ENCODE results near the gene DAP.

The DAP gene

GRCh38 chr5:10688651-10689171 is 72.3 kb downstream of the DAP start:
- DNase-seq, result no peak

- DNase-seq, result no peak
These were observed 74.1 kb downstream of the DAP start for GRCh38 chr5:10686890-10687289.

GRCh38 chr5:10685115-10685521 is 75.9 kb downstream of the DAP start:
- DNase-seq, result no peak

GRCh38 chr5:10684303-10685086 is 76.5 kb downstream of the DAP start:
- no peak for DNase-seq

GRCh38 chr5:10682801-10683525 is 78.1 kb downstream of the DAP start:
- no peak for DNase-seq

DNA sequence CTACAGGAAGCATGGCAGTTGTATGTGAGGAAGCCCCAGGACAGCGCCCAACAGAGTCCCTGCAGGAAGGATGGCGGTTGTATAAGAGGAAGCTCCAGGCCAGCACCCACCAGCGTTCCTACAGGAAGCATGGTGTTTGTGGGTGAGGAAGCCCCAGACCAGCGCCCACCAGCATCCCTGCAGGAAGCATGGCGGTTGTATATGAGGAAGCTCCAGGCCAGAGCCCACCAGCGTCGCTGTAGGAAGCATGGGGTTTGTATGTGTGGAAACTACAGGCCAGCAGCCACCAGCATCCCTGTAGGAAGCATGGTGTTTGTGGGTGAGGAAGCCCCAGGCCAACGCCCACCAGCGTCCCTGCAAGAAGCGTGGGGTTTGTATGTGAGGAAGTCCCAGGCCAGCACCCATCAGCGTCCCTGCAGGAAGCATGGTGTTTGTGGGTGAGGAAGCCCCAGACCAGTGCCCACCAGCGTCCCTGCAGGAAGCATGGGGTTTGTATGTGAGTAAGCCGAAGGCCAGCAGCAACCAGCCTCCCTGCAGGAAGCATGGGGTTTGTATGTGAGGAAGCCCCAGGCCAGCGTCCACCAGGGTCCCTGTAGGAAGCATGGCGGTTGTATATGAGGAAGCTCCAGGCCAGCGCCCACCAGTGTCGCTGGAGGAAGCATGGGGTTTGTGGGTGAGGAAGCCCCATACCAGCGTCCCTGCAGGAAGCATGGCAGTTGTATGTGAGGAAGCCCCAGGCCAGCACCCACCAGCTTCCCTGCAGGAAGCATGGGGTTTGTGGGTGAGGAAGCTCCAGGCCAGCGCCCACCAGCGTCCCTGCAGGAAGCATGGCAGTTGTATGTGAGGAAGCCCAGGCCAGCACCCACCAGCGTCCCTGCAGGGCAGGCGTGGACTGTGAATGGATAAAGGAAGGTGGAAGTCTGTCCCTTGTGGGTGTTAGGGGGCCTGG is 79.0 kb downstream of the DAP start:
- DNase-seq, result no peak

GRCh38 chr5:10680876-10681481 is 80.1 kb downstream of the DAP start:
- DNase-seq, result no peak

GRCh38 chr5:10679336-10679988 is 81.6 kb downstream of the DAP start:
- no peak for DNase-seq

DNA sequence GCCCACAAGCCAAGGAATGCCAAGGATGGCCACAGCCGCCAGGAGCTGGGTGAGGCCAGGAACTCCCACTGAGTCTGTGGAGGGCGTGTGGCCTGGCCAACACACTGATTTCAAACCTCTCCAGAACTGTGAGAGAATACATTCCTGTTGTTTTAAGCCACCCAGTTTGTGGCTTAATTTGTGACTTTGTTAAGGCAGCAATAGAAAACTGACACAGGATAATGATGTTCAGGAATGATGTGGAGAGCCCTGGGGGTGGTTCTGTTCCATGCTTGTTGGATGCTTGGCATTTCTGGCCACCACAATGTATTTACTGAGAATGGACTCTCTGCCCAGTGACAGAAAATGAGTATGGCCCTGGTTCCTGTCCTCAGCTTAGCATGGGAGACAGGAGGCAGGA is 82.8 kb downstream of the DAP start:
- DNase-seq, result no peak

GRCh38 chr5:10677533-10677932 is 83.5 kb downstream of the DAP start:
- no peak for DNase-seq

- DNase-seq, result no peak
These were observed 84.1 kb downstream of the DAP start for GRCh38 chr5:10676946-10677345.

DNA sequence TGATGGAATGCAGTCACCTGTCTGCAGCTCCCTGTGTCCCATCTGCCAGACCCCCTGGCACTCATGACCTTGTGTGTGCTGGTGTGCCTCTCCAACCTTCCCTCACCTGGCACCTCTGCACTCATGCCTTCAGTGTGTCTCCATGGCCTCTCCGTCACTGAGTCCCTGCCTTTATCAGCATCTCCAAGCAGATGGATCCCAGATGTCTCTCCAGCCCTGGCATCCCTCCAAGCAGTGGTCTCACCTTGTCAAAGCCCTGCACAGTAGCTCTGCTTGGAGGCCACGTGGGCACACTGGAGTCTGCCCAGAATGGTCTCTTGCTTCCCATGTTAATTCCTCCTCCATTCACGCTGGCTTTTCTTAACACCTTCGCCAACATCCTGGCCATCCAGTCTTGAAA is 84.8 kb downstream of the DAP start:
- no peak for DNase-seq

- DNase-seq, result no peak
These were observed 85.8 kb downstream of the DAP start for GRCh38 chr5:10675177-10675700.

GRCh38 chr5:10674582-10674981 is 86.5 kb downstream of the DAP start:
- no peak for DNase-seq

- no peak for DNase-seq
These were observed 86.9 kb downstream of the DAP start for GRCh38 chr5:10674096-10674495.

- DNase-seq, result no peak
These were observed 87.6 kb downstream of the DAP start for GRCh38 chr5:10673407-10673806.

DNA sequence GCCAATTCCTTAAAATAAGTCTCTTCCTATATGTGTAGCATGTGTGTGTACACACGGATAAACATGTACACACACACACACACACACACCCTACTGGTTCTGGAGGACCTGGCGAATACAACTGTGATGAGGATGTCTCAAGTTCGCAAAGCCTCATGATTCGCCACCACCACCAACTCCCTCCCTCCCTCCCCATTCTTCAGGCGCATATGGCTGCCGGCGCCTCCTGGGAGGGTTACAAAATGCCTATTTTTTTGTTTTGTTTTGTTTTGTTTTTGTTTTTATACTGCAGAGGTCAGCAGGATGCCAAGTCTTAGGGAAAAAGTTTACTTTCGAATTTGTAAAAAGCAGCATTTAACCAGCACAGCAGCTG is 88.0 kb downstream of the DAP start:
- no peak for DNase-seq

GRCh38 chr5:10672146-10673016 is 88.7 kb downstream of the DAP start:
- DNase-seq, result no peak

DNA sequence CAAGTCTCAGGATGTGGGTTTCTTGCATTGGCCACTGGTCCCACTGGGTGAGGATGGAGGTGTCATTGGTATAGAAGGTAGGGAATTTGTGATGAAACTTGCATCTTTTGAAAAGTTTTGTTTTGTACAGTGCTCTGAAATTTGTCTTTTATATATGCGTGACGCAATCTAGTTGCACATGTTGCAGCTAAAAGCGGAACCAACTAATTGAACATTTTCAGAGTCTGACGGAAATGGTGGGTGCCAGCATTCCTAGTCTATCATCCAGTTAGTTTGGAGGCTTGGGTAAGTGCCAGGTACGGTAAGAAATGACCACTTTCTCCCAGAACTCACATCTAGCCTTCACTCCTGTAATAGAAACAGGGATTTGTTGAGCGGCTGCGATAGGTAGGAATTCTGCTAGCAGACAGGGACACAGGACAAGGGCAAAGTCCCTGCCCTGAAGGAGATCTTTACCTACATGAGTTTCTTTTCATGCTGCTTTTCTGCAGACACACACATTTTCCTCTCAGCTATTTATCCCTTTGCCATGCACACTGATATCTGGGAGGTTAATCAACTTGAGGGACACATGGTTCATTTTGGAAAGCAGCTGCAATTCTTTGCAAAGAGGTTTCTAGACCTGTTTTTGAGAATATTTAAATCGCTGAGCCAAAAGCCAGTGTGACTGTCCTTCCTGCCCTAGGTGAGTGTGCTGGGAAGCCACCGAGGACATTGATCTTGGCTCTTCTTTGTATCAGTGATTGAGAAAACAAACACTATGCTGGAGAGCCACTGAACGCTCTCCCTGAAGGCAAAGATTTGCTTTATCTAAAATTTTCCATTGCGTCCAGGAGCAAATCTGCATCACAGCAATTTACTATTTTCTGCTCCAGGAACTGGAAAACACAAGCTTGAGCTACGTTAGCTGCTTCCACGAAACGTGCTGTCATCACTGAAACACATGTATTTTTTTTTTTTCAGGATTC is 89.7 kb downstream of the DAP start:
- DNase-seq, result no peak

DNA sequence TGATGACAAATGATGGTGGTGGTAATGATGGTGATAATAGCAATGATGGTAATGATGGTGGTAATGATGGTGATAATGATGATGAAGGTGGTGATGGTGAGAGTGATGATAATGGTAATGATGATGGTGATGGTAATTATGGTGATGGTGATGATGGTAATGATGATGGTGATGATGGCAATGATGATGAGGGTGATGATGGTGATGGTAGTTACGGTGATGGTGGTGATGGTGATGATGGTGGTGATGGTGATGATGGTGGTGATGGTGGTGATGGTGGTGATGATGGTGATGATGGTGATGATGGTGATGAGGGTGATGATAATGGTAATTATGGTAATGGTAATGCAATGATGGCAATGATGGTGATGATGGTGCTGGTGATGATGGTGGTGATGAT is 91.1 kb downstream of the DAP start:
- no peak for DNase-seq

All from activated T-cell treated with anti-CD3 and anti-CD28 coated beads, Interleukin-2, amount 50 U/mL, for 48 hours (primary cell).